ENCODE measurements around the gene UBR2.
"Not testable (repeated sequence)": the region's sequence is repeated elsewhere in the genome, so short reads cannot be mapped to it uniquely, and the experiment has no call there.

Gene UBR2

GRCh38 chr6:42555477-42556457 is 8.1 kb upstream of the UBR2 start:
- DNase-seq (ENCODE audit: low spot score), result no peak

- DNase-seq (ENCODE audit: low spot score), result no peak
These were observed 7.4 kb upstream of the UBR2 start for GRCh38 chr6:42556462-42556861.

GRCh38 chr6:42559276-42559675 is 4.6 kb upstream of the UBR2 start:
- not testable (repeated sequence) for DNase-seq (ENCODE audit: low spot score)

GRCh38 chr6:42561986-42562385 is 1.8 kb upstream of the UBR2 start:
- no peak for DNase-seq (ENCODE audit: low spot score)

- no peak for DNase-seq (ENCODE audit: low spot score)
These were observed 932 bp upstream of the UBR2 start for GRCh38 chr6:42562788-42563405.

- DNase-seq (ENCODE audit: low spot score), result no peak
These were observed 637 bp downstream of the UBR2 start for GRCh38 chr6:42564506-42564825.

GRCh38 chr6:42565823-42566613 is 2.2 kb downstream of the UBR2 start:
- DNase-seq (ENCODE audit: low spot score), result no peak

GRCh38 chr6:42566614-42567208 is 2.9 kb downstream of the UBR2 start:
- no peak for DNase-seq (ENCODE audit: low spot score)

GRCh38 chr6:42567237-42567636 is 3.4 kb downstream of the UBR2 start:
- not testable (repeated sequence) for DNase-seq (ENCODE audit: low spot score)

GRCh38 chr6:42569102-42570028 is 5.5 kb downstream of the UBR2 start:
- DNase-seq (ENCODE audit: low spot score), result no peak

- DNase-seq (ENCODE audit: low spot score), result no peak
These were observed 7.9 kb downstream of the UBR2 start for GRCh38 chr6:42571611-42572342.

GRCh38 chr6:42572523-42572922 is 8.7 kb downstream of the UBR2 start:
- no peak for DNase-seq (ENCODE audit: low spot score)

- DNase-seq (ENCODE audit: low spot score), result not testable (repeated sequence)
These were observed 12.7 kb downstream of the UBR2 start for GRCh38 chr6:42576538-42576937.

- DNase-seq (ENCODE audit: low spot score), result no peak
These were observed 34.5 kb downstream of the UBR2 start for GRCh38 chr6:42598300-42598699.

- no peak for DNase-seq (ENCODE audit: low spot score)
These were observed 35.7 kb downstream of the UBR2 start for GRCh38 chr6:42599558-42599957.

- DNase-seq (ENCODE audit: low spot score), result no peak
These were observed 40.3 kb downstream of the UBR2 start for GRCh38 chr6:42604150-42604549.

- not testable (repeated sequence) for DNase-seq (ENCODE audit: low spot score)
These were observed 40.9 kb downstream of the UBR2 start for GRCh38 chr6:42604699-42605098.

GRCh38 chr6:42610416-42610815 is 46.6 kb downstream of the UBR2 start:
- no peak for DNase-seq (ENCODE audit: low spot score)

- no peak for DNase-seq (ENCODE audit: low spot score)
These were observed 51.7 kb downstream of the UBR2 start for GRCh38 chr6:42615518-42615917.

GRCh38 chr6:42616716-42617115 is 52.9 kb downstream of the UBR2 start:
- DNase-seq (ENCODE audit: low spot score), result no peak
